Fibroblast of lung (primary cell): ENCODE measurements around the gene UTS2B. TPM values are rescaled to one million over a fixed set of nuclear protein-coding genes. Genes with fewer than 3 reads are reported as not detected.
A peak's percentile ranks its signal among the peaks of the same experiment; 100 is the strongest.

Experiments used
- DNase-seq, 2 donors: peaks; one replicate each; pipeline versions ENCODE4 v3.0.0 to v3.0.0-alpha.2; 2010; ENCODE audit warnings: low read depth in 2 of 2
- H2AFZ ChIP-seq: 2 replicates; pipeline ENCODE4 v1.5.1; 2012; ENCODE audit warnings: low read length, control low read depth, inconsistent platforms
- H3K27ac ChIP-seq: 2 replicates; pipeline ENCODE4 v1.5.1; 2011; ENCODE audit warnings: low read length, control low read depth; ENCODE audit not compliant: insufficient read depth
- H3K27me3 ChIP-seq: 2 replicates; pipeline ENCODE4 v1.5.1; 2011; ENCODE audit warnings: mild to moderate bottlenecking, low read length; ENCODE audit not compliant: control insufficient read depth, insufficient read depth
- H3K36me3 ChIP-seq: 2 replicates; pipeline ENCODE4 v1.5.1; 2011; ENCODE audit warnings: low read length; ENCODE audit not compliant: control insufficient read depth, insufficient read depth
- H3K4me1 ChIP-seq: 2 replicates; pipeline ENCODE4 v1.5.1; 2011; ENCODE audit warnings: low read length; ENCODE audit not compliant: control insufficient read depth, insufficient read depth; ENCODE audit errors: extremely low read depth
- H3K4me2 ChIP-seq: 2 replicates; pipeline ENCODE4 v1.5.1; 2011; ENCODE audit warnings: low read length, control low read depth; ENCODE audit not compliant: insufficient read depth; ENCODE audit errors: extremely low read depth
- H3K4me3 ChIP-seq, 4 experiments: fragments of 200-600 bp in 1 of 4; sonication (generic) in 1 of 4; replicated peaks in 1 of 4; 2 replicates each; pipeline ENCODE4 v1.5.1; 2011 to 2016; ENCODE audit warnings: low read length in 4 of 4, low read depth in 3 of 4, mild to moderate bottlenecking in 3 of 4, control low read depth in 2 of 4, inconsistent platforms in 1 of 4, mixed read lengths in 1 of 4; ENCODE audit not compliant: insufficient read depth in 1 of 4; ENCODE audit errors: control extremely low read depth in 1 of 4
- H3K79me2 ChIP-seq: 2 replicates; pipeline ENCODE4 v1.5.1; 2012; ENCODE audit warnings: mild to moderate bottlenecking, low read length, inconsistent platforms; ENCODE audit not compliant: control insufficient read depth, insufficient read depth
- H3K9ac ChIP-seq: 2 replicates; pipeline ENCODE4 v1.5.1; 2011; ENCODE audit warnings: mild to moderate bottlenecking, low read length, control low read depth; ENCODE audit not compliant: insufficient read depth
- H3K9me3 ChIP-seq: 2 replicates; pipeline ENCODE4 v1.5.1; 2012; ENCODE audit warnings: low read depth, low read length; ENCODE audit not compliant: control insufficient read depth, insufficient read depth
- H4K20me1 ChIP-seq: 2 replicates; pipeline ENCODE4 v1.5.1; 2011; ENCODE audit warnings: low read length; ENCODE audit not compliant: control insufficient read depth, insufficient read depth; ENCODE audit errors: extremely low read depth
- CTCF ChIP-seq, 2 donors: IDR thresholded peaks in 1 of 2; conservative IDR thresholded peaks in 1 of 2; 1 replicate in 1 of 2; 2 replicates in 1 of 2; pipeline ENCODE4 v1.5.1; 2011 to 2012; ENCODE audit warnings: low read length in 2 of 2, control low read depth in 1 of 2, inconsistent platforms in 1 of 2, low read depth in 1 of 2, mild to moderate bottlenecking in 1 of 2
- EZH2 ChIP-seq: IDR thresholded peaks from 2 replicates; pipeline ENCODE4 v1.5.1; 2012; ENCODE audit warnings: low read length, control low read depth, mild to moderate bottlenecking; ENCODE audit errors: missing control alignments
- polyA plus RNA-seq, 2 donors: library from polyadenylated mRNA; depleted of rRNA in 1 of 2; stranded (reverse) in 1 of 2; unstranded in 1 of 2; fragments of >200 nt; gene quantifications; 2 replicates each; pipeline ENCODE4 v1.2.1, GENCODE V29; 2011 to 2012; ENCODE audit warnings: missing spikeins in 1 of 2
- total RNA-seq: library from RNA; depleted of rRNA; stranded (reverse); fragments of >200 nt; gene quantifications from 2 replicates; pipeline ENCODE4 v1.2.1, GENCODE V29; 2014

Gene UTS2B
- total and polyA plus RNA-seq, 2 donors (not counting 1 experiment from before 2014, with no cell fraction given), result 0.99 to 1.3 TPM

- Histone ChIP-seq H3K4me3 (no peak overlapping the region), H3K9ac (no peak overlapping the region)
- TF ChIP-seq EZH2 (no peak), CTCF (conservative IDR thresholded peaks at IDR 0.05 in 1 of 2, IDR thresholded peaks at IDR 0.05 in 1 of 2; ENCODE audit: low read depth in 1 of 2, low read length in 2 of 2) (no peak)
These were observed 20.2 kb upstream of the UTS2B start for GRCh38 chr3:191350396-191351090.

GRCh38 chr3:191348098-191348497, 17.8 kb upstream of the UTS2B start:
- no peak overlapping the region for H3K4me2 ChIP-seq
- H3K27ac ChIP-seq, result no peak overlapping the region
- H3K4me1 ChIP-seq, result peaks cover under 1% of the 10 kb centered on the region
- H3K79me2 ChIP-seq, result peaks cover 82% of the 10 kb centered on the region
- no peaks in the 10 kb centered on the region for H3K36me3 ChIP-seq
- TF ChIP-seq CTCF (conservative IDR thresholded peaks at IDR 0.05 in 1 of 2, IDR thresholded peaks at IDR 0.05 in 1 of 2; ENCODE audit: low read depth in 1 of 2, low read length in 2 of 2) (no peak), EZH2 (no peak)
- no peaks in the 10 kb centered on the region for H3K9me3 ChIP-seq
- no peaks in the 10 kb centered on the region for H4K20me1 ChIP-seq
- H3K9ac ChIP-seq, result no peak overlapping the region
- no peak for DNase-seq
- H2AFZ ChIP-seq, result no peak overlapping the region
- no peaks in the 10 kb centered on the region for H3K27me3 ChIP-seq
- no peak overlapping the region for H3K4me3 ChIP-seq

More at GRCh38 chr3:191350396-191351090, 20.2 kb upstream of the UTS2B start:
- DNase-seq, result peak in 1 of 2 donors; percentile 52
- H3K4me1 ChIP-seq, result no peaks in the 10 kb centered on the region
- no peak overlapping the region for H3K4me2 ChIP-seq
- no peak overlapping the region for H2AFZ ChIP-seq
- H3K36me3 ChIP-seq, result no peaks in the 10 kb centered on the region
- H3K27me3 ChIP-seq, result no peaks in the 10 kb centered on the region
- no peak overlapping the region for H3K27ac ChIP-seq
- H3K9me3 ChIP-seq, result no peaks in the 10 kb centered on the region
- peaks cover 80% of the 10 kb centered on the region for H3K79me2 ChIP-seq
- H4K20me1 ChIP-seq, result no peaks in the 10 kb centered on the region

- Histone ChIP-seq H3K27ac (no peak overlapping the region), H3K4me1 (peaks cover 2% of the 10 kb centered on the region), H3K79me2 (peaks cover 83% of the 10 kb centered on the region), H4K20me1 (no peaks in the 10 kb centered on the region), H3K36me3 (no peaks in the 10 kb centered on the region), H3K4me3 (no peak overlapping the region), H2AFZ (no peak overlapping the region), H3K27me3 (no peaks in the 10 kb centered on the region), H3K9me3 (no peaks in the 10 kb centered on the region), H3K4me2 (no peak overlapping the region), H3K9ac (no peak overlapping the region)
- no peak for DNase-seq
- TF ChIP-seq EZH2 (no peak), CTCF (conservative IDR thresholded peaks at IDR 0.05 in 1 of 2, IDR thresholded peaks at IDR 0.05 in 1 of 2; ENCODE audit: low read depth in 1 of 2, low read length in 2 of 2) (no peak)
These were observed 16.9 kb upstream of the UTS2B start for GRCh38 chr3:191347228-191347627.
